Endodermal cell (in vitro differentiated cells): ENCODE measurements around the gene NOL6. TPM values are rescaled to one million over a fixed set of nuclear protein-coding genes. Genes with fewer than 3 reads are reported as not detected.

ENCODE experiments used
- DNase-seq: peaks from one replicate; pipeline ENCODE4 v3.0.0-alpha.2; 2017
- H3K27ac ChIP-seq: 2 replicates; pipeline ENCODE4 v1.5.1; 2013; ENCODE audit warnings: mild to moderate bottlenecking, low read depth, low read length, moderate library complexity
- H3K27me3 ChIP-seq: 2 replicates; pipeline ENCODE4 v1.6.1; 2013; ENCODE audit warnings: mild to moderate bottlenecking, low read length, moderate library complexity; ENCODE audit not compliant: insufficient read depth, control insufficient read depth, poor library complexity, severe bottlenecking
- H3K36me3 ChIP-seq: 2 replicates; pipeline ENCODE4 v1.7.0; 2013; ENCODE audit warnings: mild to moderate bottlenecking, low read length, moderate library complexity; ENCODE audit not compliant: control insufficient read depth, insufficient read depth
- H3K4me1 ChIP-seq: one replicate; pipeline ENCODE4 v1.7.0; 2013; ENCODE audit warnings: low read length; ENCODE audit not compliant: control insufficient read depth, insufficient read depth
- H3K4me3 ChIP-seq: 2 replicates; pipeline ENCODE4 v1.5.1; 2013; ENCODE audit warnings: mild to moderate bottlenecking, low read length, moderate library complexity
- H3K9ac ChIP-seq: 2 replicates; pipeline ENCODE4 v1.6.1; 2013; ENCODE audit warnings: mild to moderate bottlenecking, low read length, moderate library complexity; ENCODE audit not compliant: poor library complexity, severe bottlenecking; ENCODE audit errors: extremely low read depth
- H3K9me3 ChIP-seq: 2 replicates; pipeline ENCODE4 v1.6.1; 2013; ENCODE audit warnings: mild to moderate bottlenecking, low read length, moderate library complexity; ENCODE audit not compliant: control insufficient read depth
- H3K27ac Mint-ChIP-seq: 2 replicates; pipeline ENCODE4 v1.8.0; 2020; ENCODE audit warnings: mixed read lengths
- H3K27me3 Mint-ChIP-seq: 2 replicates; pipeline ENCODE4 v1.8.0; 2021; ENCODE audit warnings: mild to moderate bottlenecking, mixed read lengths; ENCODE audit not compliant: insufficient read depth
- H3K36me3 Mint-ChIP-seq: 2 replicates; pipeline ENCODE4 v1.8.0; 2020; ENCODE audit warnings: low read depth, mixed read lengths
- H3K4me1 Mint-ChIP-seq: 2 replicates; pipeline ENCODE4 v1.8.0; 2020; ENCODE audit warnings: mixed read lengths
- H3K4me3 Mint-ChIP-seq: 2 replicates; pipeline ENCODE4 v1.8.0; 2020; ENCODE audit warnings: mild to moderate bottlenecking, moderate library complexity, mixed read lengths
- H3K9me3 Mint-ChIP-seq: 2 replicates; pipeline ENCODE4 v1.8.0; 2020; ENCODE audit warnings: mild to moderate bottlenecking, mixed read lengths
- CTCF ChIP-seq: fragments of 200-600 bp; sonication (generic); conservative IDR thresholded peaks from 2 replicates; pipeline ENCODE4 v1.5.0; 2021; ENCODE audit warnings: antibody characterized with exemption, mild to moderate bottlenecking
- WGBS, 2 experiments: methylation state at CpG; one replicate each; pipeline versions ENCODE4 v1.1.5 to v1.1.7; 2013; ENCODE audit warnings: missing lambda C conversion rate in 2 of 2, mixed read lengths in 1 of 2; ENCODE audit not compliant: insufficient coverage in 1 of 2, insufficient read length in 1 of 2; 5-methylcytosine and 5-hydroxymethylcytosine counted together
- total RNA-seq, 2 donors: library from RNA; stranded (reverse); fragmentation: NEBNext Ultra II Directional in 1 of 2; extraction: Animal tissue kit (Norgen Biotek cat#: 25700) in 1 of 2; gene quantifications; 2 replicates in 1 of 2; 3 replicates in 1 of 2; pipeline ENCODE4 v1.2.1, GENCODE V29; 2021

The NOL6 gene
- total RNA-seq, 2 donors from 2014 or later: 34.2 to 34.6 TPM

GRCh38 chr9:33433871-33434270, 39.9 kb downstream of the NOL6 start:
- Mint-ChIP-seq H3K9me3 (no peaks in the 10 kb centered on the region), H3K4me3 (no peak overlapping the region), H3K27ac (no peak overlapping the region), H3K27me3 (no peaks in the 10 kb centered on the region), H3K36me3 (no peaks in the 10 kb centered on the region), H3K4me1 (peaks cover 13% of the 10 kb centered on the region)
- no peaks in the 10 kb centered on the region for H3K27me3 ChIP-seq
- H3K9ac ChIP-seq: no peak overlapping the region
- no peaks in the 10 kb centered on the region for H3K36me3 ChIP-seq
- no peak overlapping the region for H3K27ac ChIP-seq
- no peaks in the 10 kb centered on the region for H3K4me1 ChIP-seq
- DNase-seq: no peak
- no peak for TF ChIP-seq CTCF
- WGBS, 2 experiments: 92 to 98% methylated on average over 6 to 8 of the region's 8 CpGs
- H3K9me3 ChIP-seq: no peaks in the 10 kb centered on the region
- no peak overlapping the region for H3K4me3 ChIP-seq

- H3K4me1 ChIP-seq: no peaks in the 10 kb centered on the region
- no peaks in the 10 kb centered on the region for H3K36me3 ChIP-seq
- TF ChIP-seq CTCF: no peak
- Mint-ChIP-seq H3K27me3 (no peaks in the 10 kb centered on the region), H3K27ac (no peak overlapping the region), H3K4me1 (peaks cover 8% of the 10 kb centered on the region), H3K9me3 (no peaks in the 10 kb centered on the region), H3K36me3 (no peaks in the 10 kb centered on the region), H3K4me3 (no peak overlapping the region)
- H3K27ac ChIP-seq: no peak overlapping the region
- no peak overlapping the region for H3K9ac ChIP-seq
- H3K9me3 ChIP-seq: no peaks in the 10 kb centered on the region
- no peaks in the 10 kb centered on the region for H3K27me3 ChIP-seq
- H3K4me3 ChIP-seq: no peak overlapping the region
- no peak for DNase-seq
- WGBS, 2 experiments: 89 to 100% methylated on average over 2 of the region's 2 CpGs
Observed at GRCh38 chr9:33431420-33431819, 42.3 kb downstream of the NOL6 start.

GRCh38 chr9:33430942-33431341, 42.8 kb downstream of the NOL6 start:
- DNase-seq: no peak
- no peaks in the 10 kb centered on the region for H3K27me3 ChIP-seq
- H3K9me3 ChIP-seq: no peaks in the 10 kb centered on the region
- no peak overlapping the region for H3K4me3 Mint-ChIP-seq
- no peak overlapping the region for H3K4me3 ChIP-seq
- H3K27me3 Mint-ChIP-seq: no peaks in the 10 kb centered on the region
- 80 to 100% methylated on average over 1 of the region's 1 CpG for WGBS, 2 experiments
- no peaks in the 10 kb centered on the region for H3K4me1 ChIP-seq
- H3K9ac ChIP-seq: no peak overlapping the region
- H3K27ac ChIP-seq: no peak overlapping the region
- no peaks in the 10 kb centered on the region for H3K36me3 ChIP-seq
- no peak for TF ChIP-seq CTCF
- H3K36me3 Mint-ChIP-seq: no peaks in the 10 kb centered on the region
- no peaks in the 10 kb centered on the region for H3K9me3 Mint-ChIP-seq
- no peak overlapping the region for H3K27ac Mint-ChIP-seq
- H3K4me1 Mint-ChIP-seq: peaks cover 5% of the 10 kb centered on the region
